HG02973 (cell line): ENCODE measurements around the gene PDK4.
"Not testable (repeated sequence)": the region's sequence is repeated elsewhere in the genome, so short reads cannot be mapped to it uniquely, and the experiment has no call there.

Experiments used
- ATAC-seq: cut with Tn5 transposase; IDR thresholded peaks from one replicate; pipeline ENCODE4 v1.9.1; 2021; ENCODE audit warnings: moderate library complexity; ENCODE audit not compliant: unreplicated experiment

Gene PDK4

DNA sequence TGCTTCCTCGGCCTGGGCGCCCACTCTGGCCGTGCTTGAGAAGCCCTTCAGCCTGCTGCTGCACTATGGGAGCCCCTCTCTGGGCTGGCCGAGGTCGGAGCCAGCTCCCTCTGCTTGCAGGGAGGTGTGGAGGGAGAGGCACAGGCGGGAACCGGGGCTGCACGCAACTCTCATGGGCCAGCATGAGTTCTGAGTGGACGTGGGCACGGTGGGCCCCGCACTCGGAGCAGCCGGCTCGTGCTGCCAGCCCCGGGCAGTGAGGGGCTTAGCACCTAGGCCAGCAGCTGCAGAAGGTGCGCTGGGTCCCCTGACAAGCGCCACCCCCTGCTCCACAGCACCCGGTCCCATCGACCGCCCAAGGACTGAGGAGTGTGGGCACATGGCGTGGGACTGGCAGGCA lies 9.0 kb upstream of the PDK4 start:
- ATAC-seq = no peak

DNA sequence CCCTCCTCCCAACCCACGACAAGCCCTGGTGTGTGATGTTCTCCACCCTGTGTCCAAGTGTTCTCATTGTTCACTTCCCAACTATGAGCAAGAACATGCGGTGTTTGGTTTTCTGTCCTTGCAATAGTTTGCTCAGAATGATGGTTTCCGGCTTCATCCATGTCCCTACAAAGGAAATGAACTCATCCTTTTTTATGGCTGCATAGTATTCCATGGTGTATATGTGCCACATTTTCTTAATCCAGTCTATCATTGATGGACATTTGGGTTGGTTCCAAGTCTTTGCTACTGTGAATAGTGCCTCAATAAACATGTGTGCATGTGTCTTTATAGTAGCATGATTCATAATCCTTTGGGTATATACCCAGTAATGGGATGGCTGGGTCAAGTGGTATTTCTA lies 8.5 kb upstream of the PDK4 start:
- not testable (repeated sequence) for ATAC-seq

DNA sequence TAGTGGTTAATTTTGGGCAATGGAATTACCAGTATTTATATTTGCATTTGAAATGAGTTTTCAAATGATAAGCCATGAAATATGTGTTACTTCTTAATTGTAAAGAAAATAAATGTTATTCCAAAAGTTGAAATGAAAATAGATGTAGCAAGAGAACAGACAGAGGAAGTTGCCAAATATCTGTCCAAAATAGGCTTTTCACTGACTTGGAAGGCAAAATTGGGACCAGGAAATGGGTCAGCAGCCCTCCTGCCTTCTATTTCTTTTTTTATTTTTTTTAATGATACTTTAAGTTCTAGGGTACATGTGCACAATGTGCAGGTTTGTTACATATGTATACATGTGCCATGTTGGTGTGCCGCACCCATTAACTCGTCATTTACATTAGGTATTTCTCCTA lies 8.1 kb upstream of the PDK4 start:
- ATAC-seq = not testable (repeated sequence)

DNA sequence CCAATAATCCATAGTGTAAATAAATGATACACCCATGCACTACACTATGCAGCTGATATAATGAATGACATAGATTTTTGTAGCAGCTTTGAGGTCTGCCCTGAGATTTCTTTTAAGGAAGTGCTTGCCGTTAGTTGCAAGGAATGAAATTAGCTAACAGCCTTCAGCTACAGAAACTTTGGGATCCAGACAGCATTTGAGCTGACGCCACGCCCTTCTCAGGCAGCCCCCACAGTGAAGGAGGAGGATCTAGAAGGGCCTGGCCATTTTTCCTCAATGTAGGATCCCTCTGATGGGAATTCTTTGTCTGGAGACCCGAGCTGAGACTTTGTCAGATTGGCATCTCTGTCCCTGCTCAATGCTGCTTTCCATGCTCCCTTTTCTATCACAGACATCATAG lies 6.1 kb upstream of the PDK4 start:
- ATAC-seq = no peak

GRCh38 chr7:95601316-95601715 lies 5.0 kb upstream of the PDK4 start:
- no peak for ATAC-seq

- no peak for ATAC-seq
These were observed 2.8 kb upstream of the PDK4 start for GRCh38 chr7:95599069-95599468.

DNA sequence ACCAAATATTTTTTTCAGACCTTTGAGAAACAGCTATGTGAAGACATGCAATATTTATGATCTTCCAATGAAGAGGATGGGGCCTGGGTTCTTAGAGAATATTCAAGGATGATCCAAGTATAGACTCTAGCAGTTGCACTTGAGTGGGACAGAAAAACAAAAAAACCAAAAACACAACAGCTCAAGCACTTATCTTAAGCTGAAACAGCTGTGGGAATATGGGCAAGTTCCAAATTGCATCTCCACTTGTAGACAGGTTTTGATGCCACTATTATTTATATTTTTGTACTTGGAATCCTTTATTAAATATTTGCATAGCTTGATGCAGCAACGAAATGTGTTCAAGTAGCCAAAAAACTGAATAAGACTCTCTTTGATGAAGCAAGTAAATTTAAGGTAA lies 2.2 kb upstream of the PDK4 start:
- ATAC-seq = no peak

GRCh38 chr7:95595746-95596197 lies 544 bp downstream of the PDK4 start:
- ATAC-seq = no peak

DNA sequence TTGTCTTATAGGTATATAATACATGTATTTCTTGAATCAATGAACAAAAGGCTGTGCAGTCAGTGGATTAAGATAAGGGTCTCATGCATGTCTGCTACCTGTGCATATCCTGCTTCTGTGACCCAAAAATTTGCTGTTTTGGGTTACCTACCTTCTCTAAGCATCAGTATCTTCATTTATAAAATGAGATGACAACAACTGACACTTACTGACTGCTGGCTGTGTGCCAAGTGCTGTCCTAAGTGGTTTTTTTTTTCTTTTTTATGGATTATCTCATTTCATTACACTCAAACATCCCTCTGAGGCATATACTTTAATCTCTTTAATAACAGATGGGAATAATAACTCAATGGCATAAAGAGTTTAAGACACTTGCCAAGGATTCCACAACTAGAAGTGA lies 2.1 kb downstream of the PDK4 start:
- ATAC-seq = no peak

GRCh38 chr7:95593343-95593742 lies 3.0 kb downstream of the PDK4 start:
- ATAC-seq = no peak

DNA sequence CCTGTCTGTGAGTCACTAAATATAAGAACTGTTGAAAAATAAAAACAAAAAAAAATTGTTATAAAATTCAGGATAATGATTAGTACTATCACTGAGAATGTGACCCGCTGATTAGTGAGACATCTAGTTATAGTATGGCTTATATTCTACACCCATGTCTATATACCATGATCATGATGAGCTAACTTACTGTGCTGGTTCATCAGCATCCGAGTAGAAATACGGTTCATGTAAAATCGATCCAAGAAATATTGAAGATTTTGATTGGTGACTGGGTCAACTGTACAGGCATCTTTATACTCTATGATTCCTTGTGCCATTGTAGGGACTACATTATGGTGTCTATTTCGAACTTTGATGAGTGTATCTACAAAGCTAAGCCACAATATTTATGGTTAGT lies 3.7 kb downstream of the PDK4 start:
- ATAC-seq = no peak

DNA sequence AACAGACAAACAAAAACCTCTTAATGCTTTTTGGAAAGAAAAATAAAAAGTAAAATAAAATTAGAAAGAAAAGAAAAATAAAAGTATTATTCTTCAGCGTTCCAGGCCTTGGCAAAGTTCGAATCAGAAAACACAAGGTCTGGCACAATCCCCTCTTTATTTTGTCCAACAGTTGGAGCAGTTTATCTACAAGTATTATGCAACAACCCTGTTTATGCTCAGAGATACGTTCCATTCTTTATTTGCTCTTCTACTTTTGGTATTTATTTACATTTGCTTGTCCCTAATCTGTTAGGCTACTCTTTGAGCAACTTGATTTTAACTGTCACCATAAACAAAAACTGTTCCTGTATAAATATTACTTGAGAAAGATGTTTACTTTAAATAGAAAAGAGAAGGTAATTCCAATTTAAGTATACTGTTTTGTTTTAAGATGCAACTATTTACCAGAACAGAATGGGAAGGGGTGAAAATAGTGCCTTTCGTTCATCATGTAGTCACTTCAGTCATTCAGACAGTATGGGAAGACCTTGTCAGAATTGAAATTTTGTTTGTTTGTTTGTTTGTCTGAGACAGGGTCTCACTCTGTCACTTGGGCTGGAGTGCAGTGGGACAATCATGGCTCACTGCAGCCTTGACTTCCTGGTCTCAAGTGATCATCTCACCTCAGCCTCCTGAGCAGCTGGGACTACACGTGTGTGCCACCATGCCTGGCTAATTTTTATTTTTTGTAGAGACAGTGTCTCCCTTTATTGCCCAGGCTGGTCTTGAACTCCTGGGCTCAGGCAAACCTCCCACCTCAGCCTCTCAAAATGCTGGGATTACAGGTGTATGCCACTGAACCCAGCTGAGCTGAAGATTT lies 5.7 kb downstream of the PDK4 start:
- ATAC-seq = no peak

DNA sequence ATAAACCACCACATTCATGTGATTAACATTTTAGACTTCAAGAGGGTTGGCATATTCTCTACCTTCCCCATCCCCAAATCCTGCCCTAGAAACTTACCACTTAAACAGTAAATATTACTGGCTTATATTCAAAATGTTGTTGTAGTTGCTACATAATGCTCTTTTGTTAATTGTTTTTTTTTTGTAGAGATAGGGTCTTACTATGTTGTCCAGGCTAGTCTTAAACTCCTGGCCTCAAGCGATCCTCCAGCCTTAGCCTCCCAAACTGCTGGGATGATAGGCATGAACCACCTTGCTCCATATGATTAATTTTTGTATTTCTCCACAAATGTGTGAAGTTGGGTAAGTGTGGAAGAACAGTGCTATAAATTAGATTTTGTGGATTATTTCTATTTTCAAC lies 6.5 kb downstream of the PDK4 start:
- no peak for ATAC-seq

DNA sequence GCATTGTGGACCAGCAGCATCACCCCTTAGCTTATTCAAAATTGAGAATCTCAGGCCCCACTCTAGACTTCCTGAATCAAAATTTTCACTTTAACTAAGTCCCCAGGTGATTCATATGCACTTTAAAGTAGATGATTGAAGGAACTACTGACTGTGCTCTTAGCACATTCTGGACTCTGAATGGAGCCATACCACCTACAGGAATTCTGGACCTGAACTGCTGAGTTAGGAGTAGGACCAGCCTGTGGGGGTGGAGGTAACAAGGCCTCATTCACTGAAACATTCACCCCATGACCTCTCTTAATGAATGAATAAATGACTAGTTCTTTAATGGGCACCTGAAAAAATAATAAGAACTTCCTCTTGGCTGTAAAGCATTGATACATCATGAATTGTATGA lies 7.3 kb downstream of the PDK4 start:
- no peak for ATAC-seq

GRCh38 chr7:95586951-95587301 lies 9.4 kb downstream of the PDK4 start:
- no peak for ATAC-seq

- ATAC-seq = no peak
These were observed 10.9 kb downstream of the PDK4 start for GRCh38 chr7:95585426-95585789.

- ATAC-seq = no peak
These were observed 11.4 kb downstream of the PDK4 start for GRCh38 chr7:95584769-95585425.

DNA sequence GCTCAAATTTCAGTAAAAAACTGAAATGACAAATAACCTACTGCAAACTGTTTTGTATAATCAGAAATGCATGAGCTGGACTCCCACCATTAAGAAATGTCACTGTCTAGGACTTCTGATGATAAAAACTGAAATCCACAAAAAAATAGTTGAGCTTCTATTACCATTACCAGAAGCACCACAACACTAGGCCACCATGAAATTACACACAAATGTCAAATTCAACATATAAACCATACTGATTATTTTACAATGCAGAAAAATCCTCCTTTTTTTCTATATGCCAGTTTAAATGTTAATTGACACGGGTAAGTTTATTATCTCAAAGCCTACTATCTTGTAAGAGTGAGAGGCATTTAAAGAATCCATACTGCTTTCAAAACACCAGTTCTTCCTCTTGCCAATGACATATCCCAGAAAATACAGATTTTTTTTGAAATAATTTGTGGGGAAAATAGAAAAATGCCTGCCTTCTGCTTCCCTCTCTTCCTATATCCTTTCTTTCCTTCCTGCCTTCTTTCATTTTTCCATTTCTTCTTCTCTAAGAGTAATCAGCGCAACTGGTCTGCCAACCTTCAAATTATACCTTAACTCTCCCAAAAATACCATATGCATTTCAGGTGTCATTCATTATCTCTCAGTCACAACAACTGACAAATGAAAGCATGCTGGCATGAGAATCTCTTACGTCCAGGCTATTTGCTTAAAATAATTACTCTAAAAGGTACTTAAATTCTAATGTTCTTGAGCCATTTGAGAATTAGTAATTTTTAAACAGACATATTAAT lies 12.3 kb downstream of the PDK4 start:
- no peak for ATAC-seq

GRCh38 chr7:95582578-95583293 lies 13.6 kb downstream of the PDK4 start:
- no peak for ATAC-seq

DNA sequence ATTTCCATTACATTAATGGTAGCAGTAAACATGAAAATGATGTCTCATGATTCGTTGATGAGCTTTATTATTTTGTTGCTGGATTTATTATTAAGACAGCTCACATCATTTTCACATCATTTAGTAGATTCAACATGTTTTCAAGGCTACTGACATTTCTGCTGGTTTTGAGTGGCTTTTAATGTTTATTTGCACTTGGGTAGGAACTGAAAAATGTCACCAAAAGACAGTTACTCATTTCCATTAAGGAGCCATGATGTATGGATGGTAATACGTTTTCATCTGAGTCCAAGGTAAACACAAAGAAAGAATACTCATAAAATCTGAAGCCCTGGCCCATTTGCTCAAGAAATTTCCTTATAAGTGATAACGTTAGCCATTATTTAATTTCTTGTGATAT lies 14.8 kb downstream of the PDK4 start:
- no peak for ATAC-seq

DNA sequence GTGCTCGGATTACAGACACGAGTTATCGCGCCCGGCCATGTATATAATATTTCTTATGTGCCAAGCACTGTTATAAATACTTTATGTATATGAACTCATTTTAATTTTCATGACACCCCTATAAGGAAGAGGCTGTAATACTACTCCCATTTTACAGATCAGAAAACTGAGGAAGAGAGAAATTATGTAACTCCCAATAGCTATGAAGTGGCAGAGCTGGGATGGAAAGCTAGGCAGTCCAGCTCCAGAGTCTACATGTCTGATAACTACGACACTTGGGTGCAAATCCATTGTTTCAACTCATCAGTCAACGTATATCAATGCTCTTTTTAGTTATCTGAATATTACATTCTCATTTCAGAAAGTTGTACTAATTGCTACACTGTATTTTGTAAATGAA lies 17.0 kb downstream of the PDK4 start:
- no peak for ATAC-seq
